ENCODE measurements around the gene HCCS. TPM values are rescaled to one million over a fixed set of nuclear protein-coding genes. Genes with fewer than 3 reads are reported as not detected.

Gene HCCS
- total RNA-seq, 2 experiments from 2014 or later: 18.7 to 20.8 TPM

Other genes with a start within 250 kb of the HCCS start
- not detected for gene AMELX, start 182.1 kb downstream of the HCCS start, total RNA-seq